Measurements from ENCODE around the gene DNM2.
A peak's percentile ranks its signal among the peaks of the same experiment; 100 is the strongest.
"Not testable (repeated sequence)": the region's sequence is repeated elsewhere in the genome, so short reads cannot be mapped to it uniquely, and the experiment has no call there.

The DNM2 gene

DNA sequence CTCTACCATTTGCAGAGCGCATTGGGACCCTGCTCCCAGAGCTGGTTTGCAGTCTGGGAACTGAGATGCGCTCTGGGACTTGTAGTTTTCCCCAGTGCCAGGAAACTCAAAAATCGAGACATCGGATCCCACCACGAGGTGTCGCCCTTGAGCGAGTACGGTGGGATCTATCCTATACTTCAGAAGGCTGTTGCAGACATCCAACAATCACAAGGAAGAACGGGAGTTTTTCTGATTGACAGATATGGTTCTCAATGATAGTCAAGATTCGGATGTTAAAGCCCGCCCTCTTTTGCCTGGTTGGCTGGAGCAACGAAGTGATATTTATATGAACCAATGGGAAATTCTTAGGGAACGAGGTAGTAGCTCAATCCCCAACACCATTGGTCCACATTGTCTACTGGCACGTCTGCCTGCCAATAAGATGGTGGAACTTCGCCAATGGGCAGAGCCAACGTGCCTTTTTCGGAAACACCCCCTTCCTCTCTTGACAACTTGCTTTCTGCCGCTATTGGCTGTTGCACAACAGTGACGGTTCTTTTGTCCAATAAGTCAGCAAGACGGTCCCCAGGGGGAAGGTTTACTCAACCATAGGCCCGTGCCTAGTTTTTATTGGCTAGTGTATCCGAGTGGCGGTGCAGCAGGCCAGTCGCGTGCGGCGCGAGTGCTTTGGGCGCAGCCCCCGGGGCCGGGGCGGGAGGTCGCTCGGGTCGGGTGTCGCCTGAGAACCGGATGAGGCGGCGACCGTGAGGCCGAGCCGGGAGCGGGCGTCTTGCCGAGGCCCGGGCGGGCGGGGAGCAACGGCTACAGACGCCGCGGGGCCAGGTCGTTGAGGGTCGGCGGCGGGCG lies at the start of gene DNM2:
DNM2 (plus strand) TSS at position 724 of the 849 bp plus-strand sequence. CDS start 164 bp downstream, outside the sequence.
- DNase-seq, result peak; percentile 99 to 100

DNA sequence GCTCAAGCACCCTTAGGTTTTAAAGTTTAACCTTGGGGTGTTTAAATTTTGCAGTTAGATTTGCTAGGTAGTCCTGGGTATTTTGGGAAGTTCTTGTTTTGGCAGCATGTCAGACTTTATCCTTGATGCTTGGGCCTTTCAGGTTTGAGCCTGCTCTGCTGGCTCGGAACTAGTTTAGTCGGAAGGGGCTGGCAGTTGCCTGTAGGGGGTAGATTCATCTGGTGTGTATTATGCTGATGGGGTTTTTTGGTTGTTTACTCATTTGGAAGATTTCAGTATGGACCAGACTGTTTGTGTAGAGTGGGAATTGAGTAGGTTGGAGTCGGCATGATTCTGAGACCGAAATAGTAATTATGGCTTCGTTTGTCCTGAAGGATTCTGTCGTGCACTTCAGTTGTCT lies 48.6 kb upstream of the DNM2 start:
- DNase-seq, result no peak

DNA sequence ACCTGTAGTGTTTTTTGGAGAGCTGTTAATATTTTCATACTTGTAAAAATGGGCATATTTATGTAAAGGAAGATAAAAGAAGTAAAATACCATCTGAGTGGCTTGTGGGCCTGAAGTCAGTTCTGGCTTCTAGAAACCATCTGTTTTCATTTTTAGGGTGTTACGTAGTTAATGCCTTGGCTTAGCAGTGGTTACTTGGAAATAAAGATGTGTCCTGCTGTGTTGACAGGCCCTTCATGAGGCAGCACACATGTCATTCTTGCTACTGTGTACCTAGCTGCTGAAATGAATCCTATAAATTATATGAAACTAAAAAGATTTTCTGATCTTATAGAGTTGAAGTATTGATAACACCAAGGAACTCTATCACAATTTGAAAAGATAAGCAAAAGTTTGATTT lies 47.7 kb upstream of the DNM2 start:
- DNase-seq, result no peak

DNA sequence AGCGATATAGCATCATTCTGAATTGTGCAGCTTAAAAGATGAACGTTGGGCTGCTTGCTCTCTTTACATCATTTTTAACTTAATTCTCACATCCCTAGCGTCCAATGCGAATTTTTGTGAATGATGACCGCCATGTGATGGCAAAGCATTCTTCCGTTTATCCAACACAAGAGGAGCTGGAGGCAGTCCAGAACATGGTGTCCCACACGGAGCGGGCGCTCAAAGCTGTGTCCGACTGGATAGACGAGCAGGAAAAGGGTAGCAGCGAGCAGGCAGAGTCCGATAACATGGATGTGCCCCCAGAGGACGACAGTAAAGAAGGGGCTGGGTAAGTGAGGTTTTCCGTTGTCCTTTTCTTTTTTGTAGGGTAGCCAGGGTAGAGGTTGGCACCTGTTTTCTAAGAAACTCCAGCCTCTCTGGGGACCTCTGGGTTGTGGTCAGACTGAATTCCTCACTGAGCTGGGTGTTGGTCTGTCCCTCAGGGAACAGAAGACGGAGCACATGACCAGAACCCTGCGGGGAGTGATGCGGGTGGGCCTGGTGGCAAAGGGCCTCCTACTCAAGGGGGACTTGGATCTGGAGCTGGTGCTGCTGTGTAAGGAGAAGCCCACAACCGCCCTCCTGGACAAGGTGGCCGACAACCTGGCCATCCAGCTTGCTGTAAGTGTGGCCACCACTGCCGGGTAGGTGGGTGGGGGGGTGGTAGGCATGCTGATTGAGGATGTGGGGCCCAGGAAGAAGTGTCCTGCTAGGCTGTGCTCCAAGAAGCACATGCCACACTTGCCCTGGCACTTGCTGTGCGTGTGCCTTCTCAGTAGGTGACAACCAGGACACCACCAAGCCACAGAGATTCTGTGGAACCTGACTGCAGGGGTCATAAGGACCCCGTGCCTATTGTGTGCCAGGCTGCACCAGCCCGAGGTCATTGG lies 46.7 kb upstream of the DNM2 start:
- DNase-seq, result no peak

DNA sequence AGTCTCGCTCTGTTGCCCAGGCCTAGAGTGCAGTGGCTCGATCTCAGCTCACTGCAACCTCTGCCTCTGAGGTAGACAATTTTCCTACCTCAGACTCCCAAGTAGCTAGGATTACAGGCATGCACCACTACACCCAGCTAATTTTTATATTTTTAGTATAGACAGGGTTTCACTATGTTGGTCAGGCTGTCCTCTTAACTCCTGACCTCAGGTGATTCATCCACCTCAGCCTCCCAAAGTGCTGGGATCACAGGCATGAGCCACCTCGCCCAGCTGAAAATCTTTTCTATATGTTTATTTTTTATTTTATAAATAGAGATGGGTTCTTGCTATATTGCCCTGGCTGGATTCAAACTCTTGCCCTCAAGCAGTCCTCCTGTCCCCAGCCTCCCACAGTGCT lies 46.0 kb upstream of the DNM2 start:
- not testable (repeated sequence) for DNase-seq

DNA sequence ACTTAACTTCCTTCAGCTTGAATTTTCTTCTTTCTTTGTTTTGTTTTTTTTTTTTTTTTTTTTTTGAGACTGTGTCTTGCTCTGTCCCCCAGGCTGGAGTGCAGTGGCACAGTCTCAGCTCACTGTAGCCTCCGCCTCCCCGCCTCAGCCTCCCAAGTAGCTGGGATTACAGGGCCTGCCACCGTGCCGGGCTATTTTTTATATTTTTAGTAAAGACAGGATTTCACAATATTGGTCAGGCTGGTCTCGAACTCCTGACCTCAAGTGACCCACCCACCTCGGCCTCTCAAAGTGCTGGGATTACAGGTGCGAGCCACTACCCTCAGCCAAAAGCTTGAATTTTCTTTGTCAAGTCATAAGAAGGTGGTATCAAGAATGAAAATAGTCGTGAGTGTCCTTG lies 42.7 kb upstream of the DNM2 start:
- not testable (repeated sequence) for DNase-seq

DNA sequence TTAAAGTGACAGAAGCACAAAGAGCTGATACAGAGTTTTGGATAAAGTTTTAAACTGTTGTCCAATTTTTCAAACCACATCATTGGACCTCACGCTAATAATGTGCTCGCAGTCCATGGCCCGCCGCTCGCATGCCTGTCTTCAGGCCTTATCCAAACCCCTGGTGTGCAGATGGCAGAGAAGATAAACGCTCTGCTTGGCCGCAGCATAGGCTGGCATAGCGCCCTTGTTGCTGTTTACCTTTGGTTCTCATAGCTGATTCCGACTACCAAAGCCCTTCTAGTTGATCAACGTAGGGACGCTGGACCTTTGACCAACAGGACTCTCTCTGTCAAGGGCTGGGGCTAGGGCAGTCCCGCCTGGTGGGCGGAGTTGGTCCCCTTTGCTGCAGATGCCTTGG lies 40.1 kb upstream of the DNM2 start:
- no peak for DNase-seq

DNA sequence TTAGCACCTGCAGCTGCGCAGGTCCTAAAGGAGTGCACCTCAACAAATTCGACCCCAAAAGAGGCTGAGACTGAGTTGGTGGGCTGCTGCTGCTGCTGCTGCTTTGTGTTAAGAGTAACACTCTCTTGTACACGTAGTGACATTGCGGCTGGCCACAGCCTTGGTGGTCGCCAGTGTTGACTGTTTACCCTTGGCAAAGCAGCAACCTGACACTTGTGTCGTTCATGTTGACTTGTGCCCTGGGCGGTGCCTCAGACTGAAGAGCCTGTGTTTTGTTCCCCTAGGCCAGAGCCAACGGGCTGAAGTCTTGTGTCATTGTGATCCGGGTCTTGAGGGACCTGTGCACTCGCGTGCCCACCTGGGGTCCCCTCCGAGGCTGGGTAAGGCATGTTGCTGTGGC lies 39.1 kb upstream of the DNM2 start:
- DNase-seq, result no peak

DNA sequence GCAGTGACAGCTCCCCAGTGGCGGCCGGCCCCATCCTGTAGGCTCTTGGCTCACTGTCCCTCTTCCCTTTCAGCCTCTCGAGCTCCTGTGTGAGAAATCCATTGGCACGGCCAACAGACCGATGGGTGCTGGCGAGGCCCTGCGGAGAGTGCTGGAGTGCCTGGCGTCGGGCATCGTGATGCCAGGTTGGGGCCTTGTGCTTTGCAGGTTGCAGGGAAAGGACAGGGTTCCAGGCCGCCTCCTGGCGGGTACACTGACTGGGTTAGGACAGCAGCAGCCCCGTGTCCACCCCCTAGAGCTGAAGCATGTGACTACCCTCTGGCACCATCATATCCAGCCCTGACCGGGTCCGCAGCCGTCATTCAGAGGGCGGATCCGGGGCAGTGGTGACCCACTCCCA lies 38.1 kb upstream of the DNM2 start:
- DNase-seq, result no peak

DNA sequence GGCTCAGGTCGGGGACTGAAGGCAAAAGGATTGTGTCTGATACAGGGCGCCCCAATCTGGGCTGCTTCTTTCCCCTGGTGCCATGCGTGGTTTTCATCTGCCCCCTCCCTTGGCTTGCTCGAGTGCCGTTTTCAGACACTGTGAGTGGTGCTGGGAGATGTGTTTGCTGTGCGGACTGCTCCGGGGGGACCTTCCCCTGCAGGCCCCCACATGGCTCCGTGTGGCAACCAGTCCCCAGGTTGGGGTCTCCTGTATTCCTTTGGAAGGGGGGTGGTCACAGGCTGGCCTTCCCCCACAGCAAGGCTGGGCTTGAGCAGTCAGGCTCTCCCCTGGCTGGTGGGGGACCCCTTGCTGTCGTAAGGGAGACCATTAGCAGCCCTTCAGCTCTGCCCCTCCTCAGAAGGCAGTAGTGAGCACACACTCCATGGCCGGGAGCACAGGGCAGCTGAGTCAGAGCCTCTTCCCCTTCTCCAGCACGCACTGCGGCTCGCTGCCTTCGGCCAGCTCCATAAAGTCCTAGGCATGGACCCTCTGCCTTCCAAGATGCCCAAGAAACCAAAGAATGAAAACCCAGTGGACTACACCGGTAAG lies 37.2 kb upstream of the DNM2 start:
- DNase-seq, result no peak

DNA sequence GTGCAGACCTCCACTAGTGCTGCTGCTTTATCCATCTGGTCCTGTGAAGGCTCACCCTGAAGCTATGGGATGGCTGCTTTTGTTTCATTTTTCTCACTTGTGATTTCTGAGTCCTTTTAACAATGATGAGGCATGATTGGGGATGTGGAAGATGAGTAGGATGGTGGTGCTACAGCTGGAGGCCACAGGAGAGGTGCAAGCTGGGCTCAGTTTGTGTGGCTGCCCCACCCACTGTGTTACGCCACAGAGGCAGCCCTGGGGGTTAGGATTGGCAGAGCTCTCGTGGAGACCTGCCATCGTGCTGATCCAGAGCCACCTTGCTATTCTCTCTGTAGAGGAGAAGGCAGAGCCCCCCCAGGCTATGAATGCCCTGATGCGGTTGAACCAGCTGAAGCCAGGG lies 36.2 kb upstream of the DNM2 start:
- DNase-seq, result no peak

DNA sequence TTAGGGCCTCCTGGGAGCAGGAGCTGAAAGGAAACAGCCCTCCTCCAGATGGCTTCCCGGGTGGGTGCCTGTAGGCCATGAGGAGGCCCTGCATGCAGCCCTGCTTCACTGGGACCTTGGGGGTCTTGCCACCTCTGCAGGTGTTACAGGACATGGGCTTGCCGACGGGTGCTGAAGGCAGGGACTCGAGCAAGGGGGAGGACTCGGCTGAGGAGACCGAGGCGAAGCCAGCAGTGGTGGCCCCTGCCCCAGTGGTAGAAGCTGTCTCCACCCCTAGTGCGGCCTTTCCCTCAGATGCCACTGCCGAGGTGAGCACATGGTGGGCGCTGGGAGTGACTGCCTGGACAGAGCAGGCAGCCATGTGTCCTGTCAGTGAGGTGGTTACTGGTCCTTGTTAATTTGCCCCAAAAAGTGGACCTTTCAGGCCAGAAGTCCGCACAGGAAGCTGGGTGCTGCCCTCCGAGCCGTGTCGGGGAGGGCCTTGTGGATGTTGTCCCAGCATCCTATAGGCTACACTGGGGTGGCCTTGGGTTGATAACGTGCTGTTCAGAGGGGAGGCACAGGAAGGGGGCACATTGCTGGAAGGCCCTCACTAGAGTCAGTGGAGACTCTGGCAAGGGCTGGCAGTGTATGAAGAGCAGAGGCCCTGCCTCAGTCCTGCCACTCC lies 35.3 kb upstream of the DNM2 start:
- no peak for DNase-seq

DNA sequence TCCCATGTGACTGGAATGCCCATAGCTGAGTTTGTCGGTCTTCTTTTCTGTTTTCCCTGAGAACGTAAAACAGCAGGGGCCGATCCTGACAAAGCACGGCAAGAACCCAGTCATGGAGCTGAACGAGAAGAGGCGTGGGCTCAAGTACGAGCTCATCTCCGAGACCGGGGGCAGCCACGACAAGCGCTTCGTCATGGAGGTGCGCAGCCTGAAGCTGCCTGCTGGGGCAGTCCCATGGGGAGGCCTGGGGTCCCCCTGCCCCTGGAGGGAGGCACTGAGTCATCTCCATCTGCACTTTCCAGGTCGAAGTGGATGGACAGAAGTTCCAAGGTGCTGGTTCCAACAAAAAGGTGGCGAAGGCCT lies 34.8 kb upstream of the DNM2 start:
- no peak for DNase-seq

DNA sequence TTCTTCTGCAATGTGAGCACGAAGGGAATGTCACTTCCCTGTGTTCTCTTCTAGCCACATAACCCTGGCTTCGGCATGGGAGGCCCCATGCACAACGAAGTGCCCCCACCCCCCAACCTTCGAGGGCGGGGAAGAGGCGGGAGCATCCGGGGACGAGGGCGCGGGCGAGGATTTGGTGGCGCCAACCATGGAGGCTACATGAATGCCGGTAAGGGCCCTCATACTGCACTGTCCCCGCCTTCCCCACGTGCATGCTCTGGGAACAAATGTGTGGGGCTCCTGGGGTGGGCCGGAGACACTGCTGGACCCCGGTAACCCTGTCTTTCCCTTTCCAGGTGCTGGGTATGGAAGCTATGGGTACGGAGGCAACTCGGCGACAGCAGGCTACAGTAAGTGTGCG lies 34.3 kb upstream of the DNM2 start:
- DNase-seq, result no peak

DNA sequence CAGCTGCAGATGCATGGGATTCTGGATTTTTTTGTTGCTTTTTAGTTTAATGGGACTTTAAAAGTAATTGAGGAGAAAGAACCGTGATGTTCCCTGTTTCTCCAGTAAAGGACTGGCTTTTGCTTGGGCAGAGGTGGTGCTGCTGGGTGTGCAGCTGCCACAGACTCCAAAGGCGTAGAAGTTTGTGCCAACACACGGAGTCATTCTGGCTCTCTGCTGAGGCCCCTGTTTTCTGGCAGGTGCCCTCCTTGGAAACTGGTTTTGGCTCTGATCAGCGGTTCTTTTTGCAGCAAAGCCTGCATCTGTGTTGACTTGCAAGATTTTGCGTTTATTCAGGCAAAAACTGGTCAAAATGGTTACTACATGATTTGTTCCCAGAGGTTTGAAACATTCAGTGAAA lies 32.7 kb upstream of the DNM2 start:
- DNase-seq, result no peak

DNA sequence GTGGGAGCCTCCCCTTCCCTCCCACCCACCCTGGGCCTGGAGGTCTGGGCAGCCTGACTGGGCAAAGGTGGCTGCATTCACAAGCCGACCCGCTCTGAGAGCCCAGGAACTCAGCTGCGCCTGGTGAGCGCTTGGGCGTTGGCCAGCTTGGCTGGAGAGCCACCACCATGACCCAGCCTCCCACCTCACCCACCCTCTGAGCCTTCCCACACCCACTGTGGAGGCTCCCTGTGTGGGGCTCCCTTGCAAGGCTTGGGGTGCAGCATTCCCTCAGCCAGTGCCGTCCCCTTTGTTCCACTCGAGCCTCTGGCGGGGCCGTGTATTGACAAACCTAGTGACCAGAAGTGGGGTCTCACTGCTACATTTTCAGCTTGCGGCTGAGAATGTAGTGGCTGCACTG lies 31.7 kb upstream of the DNM2 start:
- no peak for DNase-seq

DNA sequence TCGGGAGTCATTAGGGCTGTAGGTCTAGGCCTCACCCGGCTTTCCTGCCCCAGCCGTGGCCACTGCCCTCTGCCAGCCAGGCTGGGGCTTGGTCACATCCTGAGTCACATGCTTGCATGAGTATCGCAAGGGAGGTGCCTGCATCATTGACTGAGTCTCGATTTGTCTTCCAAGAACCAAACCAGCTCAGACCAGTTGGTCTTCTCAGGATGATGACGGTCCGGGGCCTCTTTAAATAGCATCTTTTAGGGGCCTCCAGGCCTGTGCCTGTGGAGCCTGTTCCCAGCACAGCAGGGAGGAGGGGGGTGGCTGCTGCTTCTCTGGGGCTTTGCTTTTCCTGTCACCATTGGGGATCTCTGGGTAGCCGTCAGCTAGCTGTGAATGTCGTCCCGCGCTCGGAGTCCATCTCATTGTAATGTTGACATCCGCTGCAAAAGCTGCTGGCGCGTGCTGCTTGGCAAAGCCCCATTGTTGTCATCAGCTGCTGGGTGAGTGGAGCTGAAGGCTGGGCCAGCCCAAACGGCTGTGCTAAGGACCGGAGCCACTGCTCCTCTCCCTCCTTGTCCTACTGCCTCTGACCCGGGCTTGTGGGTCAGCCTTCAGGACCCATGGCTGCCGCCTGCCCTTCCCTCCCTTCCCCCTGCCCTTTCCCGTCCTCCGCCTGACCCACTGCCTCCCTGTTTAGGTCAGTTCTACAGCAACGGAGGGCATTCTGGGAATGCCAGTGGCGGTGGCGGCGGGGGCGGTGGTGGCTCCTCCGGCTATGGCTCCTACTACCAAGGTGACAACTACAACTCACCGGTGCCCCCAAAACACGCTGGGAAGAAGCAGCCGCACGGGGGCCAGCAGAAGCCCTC lies 31.0 kb upstream of the DNM2 start:
- no peak for DNase-seq

DNA sequence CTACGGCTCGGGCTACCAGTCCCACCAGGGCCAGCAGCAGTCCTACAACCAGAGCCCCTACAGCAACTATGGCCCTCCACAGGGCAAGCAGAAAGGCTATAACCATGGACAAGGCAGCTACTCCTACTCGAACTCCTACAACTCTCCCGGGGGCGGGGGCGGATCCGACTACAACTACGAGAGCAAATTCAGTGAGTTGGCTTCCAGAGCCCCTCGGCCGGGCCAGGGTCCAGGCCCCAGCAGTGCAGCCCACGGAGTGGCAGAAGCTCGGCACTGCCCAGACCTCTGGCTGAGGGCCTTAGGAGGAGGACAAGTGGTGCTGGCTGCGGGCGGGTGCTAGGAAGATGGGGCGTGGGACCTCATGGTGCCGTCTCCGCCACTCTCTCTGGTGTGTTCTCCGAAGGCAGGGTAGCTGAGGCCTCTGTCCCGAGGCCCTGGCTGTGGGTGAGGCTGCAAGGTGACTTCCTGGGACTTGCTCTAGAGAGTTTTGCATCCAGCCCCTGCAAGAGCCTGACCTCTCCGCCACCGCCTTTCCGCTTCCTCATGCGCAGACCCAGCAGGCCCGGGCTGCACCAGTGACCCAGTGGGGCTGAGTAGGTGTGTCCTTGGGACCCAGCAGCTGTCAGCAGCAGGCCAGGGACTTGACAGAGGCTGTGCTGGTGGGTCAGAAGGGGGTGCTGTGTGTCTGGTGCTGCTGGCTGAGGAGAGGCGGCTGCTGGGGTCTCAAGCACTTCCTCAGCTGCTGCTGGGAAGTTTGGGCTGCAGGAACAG lies 30.2 kb upstream of the DNM2 start:
- DNase-seq, result no peak

DNA sequence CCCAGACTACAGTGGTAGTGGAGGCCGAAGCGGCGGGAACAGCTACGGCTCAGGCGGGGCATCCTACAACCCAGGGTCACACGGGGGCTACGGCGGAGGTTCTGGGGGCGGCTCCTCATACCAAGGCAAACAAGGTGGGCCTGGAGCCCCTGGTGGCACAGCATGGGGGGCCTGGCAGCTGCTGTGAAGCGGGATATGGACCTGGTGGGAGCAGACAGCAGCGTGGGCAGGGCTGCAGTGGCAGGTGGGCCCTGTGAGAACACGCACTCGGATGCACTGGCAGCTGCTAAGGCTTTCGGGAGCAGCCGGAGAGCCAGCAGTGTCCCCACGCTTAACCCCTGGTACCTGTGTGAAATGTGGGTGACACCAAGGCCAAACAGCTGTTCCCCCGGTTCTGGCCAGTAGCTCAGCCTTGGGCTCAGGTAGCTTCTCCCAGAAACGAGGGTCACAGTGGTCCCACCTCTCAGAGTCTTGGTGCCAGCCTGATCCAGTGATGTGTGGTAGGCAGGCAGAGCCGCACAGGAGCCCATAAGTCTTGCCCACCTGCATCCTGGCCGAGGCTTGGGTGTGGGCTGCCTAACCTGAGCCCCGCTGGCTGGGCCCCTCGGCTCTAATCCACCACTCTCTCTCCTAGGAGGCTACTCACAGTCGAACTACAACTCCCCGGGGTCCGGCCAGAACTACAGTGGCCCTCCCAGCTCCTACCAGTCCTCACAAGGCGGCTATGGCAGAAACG lies 29.2 kb upstream of the DNM2 start:
- no peak for DNase-seq

DNA sequence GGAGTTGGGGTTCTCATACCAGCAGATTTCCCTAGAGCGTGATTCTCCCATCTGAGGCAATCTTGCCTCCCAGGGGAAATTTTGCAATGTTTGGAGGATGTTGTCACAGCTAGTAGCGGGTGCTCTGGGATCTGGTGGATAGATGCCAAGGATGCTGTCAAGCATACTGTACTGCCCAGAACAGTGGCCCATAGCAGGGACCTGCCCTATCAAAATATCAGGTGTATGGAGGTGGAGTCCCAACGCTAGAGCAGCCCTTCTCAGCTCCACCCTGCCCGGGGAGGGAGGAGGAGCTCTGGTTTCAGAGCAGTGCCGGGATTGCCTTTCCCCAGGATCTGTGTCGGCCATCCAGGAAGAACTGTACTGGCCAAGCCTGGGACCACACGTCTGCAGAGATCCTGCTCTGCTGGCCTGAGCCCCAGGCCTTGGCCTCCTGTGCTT lies 27.5 kb upstream of the DNM2 start:
- no peak for DNase-seq
